ENCODE data around the gene FAM20A. TPM values are rescaled to one million over a fixed set of nuclear protein-coding genes. Genes with fewer than 3 reads are reported as not detected.

Gene FAM20A
- 0.07 to 0.08 TPM in 2 of 5 replicates, not detected in the others for total RNA-seq (2022; extraction: Qiagen RNA extraction)

DNA sequence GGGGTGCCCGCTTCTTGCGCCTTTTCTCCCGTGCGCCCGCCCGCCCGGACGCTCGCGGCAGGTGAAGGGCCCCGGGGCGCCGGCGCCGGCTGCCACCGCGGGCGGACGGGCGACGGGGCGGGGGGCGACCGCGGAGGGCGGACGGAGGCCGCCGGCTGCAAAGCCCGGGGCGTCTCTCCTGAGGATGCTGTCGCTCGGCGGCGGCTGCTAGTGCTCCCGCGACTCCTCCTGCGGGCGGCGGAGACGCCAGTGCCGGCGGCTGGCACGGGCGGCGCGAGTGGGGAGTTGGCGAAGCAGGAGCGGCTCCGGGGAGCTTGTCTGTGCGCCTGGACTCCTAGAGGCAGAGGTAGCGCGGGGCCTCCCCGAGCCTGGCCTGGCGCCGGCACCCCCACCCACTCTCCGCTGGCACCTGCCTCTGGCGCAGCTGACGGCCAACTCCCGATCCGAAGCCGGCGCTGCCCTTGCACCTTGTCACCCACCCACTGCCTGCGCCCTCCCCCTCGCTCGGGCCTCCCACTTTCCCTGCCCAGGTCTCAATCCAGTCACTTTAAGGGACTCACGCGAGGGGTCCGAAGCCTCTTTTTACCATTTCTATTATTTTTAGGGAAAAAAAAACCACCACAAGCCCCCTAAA is at the start of gene FAM20A:
Gene FAM20A (minus strand): TSS at position 437 of the 634 bp plus-strand sequence. CDS start 701 bp downstream, outside the sequence.

GRCh38 chr17:68512247-68512959 is 88.8 kb downstream of the FAM20A start, which contains the start of gene PRKAR1A:
TSS of gene PRKAR1A (plus strand) at chr17:68512430. CDS start at chr17:68515400, 2,970 bp downstream.

Other genes starting within 250 kb of the FAM20A start
- 9.4 to 13.1 TPM (median 10.3 TPM) in 5 replicates for gene WIPI1, start 143.9 kb downstream of the FAM20A start, total RNA-seq (2022; extraction: Qiagen RNA extraction)
- 118 to 192 TPM (median 159 TPM) in 5 replicates for gene PRKAR1A, start 88.9 kb downstream of the FAM20A start, total RNA-seq (2022; extraction: Qiagen RNA extraction)